T-helper 1 cell (primary cell): ENCODE measurements around the gene DNAH2.
"Not testable (repeated sequence)": the region's sequence is repeated elsewhere in the genome, so short reads cannot be mapped to it uniquely, and the experiment has no call there.

Experiments
- DNase-seq, 5 donors: peaks; one replicate each; pipeline ENCODE4 v3.0.0-alpha.2; 2012 to 2020

Gene DNAH2

DNA sequence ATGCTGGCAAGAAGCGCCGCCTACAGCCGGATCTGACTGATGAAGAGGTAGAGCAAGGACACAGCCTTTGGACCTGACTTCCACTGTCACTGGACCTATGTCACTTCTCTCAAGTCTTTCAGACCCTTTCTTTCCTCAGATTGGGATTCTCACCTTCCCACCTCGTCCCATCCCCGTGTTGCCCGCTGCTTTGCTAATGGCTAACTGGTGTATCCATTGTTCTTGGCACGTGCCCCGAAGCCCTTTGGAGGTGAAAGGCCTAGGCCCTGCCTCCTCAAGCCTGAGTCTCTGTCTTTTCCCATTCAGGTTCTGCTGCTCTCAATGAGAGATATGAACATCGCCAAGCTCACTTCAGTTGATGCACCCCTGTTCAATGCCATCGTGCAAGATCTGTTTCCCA is 63.2 kb downstream of the DNAH2 start:
- no peak for DNase-seq

DNA sequence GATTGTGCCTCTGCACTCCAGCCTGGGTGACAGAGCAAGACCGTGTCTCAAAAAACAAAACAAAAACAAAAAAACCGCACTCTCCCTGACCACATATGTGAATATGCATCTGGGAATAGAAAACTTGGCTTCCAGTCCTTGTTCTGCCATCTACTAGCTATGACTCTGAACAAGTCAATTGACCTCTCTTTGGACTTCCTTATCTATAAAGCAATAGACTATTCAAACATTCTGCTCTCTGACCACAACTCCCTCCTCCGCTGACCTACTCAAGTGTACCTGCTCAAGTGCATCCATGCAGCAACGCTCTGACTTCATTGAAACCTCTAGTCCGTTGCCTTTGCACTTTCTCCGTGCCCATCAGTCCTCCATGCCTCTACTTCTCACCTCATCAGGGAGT is 63.9 kb downstream of the DNAH2 start:
- DNase-seq, result no peak

DNA sequence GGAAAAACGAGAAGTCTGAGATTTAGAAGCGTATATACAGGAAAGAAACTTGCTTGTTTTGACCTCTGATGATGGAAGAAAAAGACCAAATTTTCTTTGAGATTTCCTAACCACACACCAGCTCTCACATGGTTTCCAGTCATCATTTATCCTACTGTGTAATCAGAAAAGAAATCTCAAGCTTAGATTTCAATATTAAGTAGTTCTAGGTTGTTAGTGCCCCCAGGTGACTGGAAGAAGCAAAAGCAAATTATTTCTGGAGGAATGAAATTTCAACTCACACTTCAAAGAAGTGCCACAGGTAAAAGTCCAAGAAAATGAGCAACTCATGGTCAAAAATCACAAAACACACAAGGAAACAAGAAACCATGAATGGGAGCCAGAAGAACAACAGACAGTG is 64.7 kb downstream of the DNAH2 start:
- DNase-seq, result no peak

DNA sequence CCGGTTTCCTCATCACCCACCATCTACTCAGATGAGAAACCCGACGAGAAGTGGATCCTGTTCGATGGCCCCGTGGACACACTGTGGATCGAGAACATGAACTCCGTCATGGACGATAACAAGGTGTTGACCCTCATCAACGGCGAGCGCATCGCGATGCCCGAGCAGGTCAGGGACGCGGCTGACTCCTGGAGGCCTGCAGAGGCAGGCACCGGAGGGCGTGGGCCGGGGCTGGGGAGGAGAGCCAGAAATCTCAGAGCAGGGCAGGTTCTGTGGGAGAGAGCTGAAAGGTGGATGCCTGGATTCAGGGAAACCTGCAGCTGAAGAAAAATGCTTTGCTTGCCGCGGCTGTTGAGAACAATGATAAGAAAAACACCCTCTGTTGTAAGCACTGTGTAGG is 69.3 kb downstream of the DNAH2 start:
- no peak for DNase-seq

DNA sequence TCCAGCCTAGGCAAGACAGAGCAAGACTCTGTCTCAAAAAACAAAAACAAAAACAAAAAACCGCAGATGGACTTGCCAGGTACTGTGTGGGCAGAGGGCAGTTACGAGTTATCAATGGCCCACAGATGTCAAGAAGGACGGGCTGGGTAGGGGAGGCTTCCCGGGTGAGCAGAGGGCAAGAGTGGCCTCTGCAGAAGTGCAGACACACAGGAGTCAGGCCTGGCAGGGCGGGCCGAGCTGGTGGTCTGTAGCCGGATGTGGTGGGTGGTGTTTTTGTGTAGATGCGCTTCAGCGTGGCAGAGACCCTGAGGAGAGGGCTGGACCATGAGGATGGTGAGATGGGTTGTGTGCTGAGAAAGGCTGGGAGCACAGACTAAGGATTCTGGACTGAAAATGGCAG is 71.6 kb downstream of the DNAH2 start:
- DNase-seq, result no peak

DNA sequence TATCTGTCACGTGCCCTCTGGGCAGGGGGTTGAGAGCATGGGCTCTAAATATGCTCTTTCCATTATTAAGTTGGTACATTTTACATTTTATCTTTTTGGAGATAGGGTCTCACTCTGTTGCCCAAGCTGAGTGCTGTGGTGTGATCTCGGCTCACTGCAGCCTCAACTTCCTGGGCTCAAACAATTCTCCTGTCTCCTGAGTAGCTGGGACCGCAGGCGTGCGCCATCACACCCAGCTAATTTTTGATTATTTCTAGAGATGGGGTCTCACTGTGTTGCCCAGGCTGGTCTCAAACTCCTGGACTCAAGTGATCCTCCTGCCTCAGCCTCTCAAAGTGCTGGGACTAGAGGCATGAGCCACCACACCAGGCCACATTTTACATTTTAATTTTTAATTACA is 72.6 kb downstream of the DNAH2 start:
- no peak for DNase-seq

DNA sequence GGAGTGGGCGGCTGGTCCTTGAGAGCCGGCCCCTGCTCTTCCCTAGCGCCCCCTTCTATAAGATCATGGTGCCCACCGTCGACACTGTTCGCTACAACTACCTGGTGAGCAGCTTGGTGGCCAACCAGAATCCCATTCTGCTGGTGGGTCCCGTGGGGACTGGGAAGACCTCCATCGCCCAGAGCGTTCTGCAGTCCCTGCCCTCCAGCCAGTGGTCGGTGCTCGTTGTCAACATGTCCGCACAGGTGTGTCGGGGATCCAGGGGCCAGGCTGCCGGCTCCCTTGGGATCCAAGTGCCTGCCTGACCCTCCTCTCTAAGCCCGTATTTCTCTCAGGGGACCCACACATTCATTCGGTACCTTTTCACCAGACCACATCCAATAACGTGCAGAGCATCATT is 75.1 kb downstream of the DNAH2 start:
- no peak for DNase-seq

DNA sequence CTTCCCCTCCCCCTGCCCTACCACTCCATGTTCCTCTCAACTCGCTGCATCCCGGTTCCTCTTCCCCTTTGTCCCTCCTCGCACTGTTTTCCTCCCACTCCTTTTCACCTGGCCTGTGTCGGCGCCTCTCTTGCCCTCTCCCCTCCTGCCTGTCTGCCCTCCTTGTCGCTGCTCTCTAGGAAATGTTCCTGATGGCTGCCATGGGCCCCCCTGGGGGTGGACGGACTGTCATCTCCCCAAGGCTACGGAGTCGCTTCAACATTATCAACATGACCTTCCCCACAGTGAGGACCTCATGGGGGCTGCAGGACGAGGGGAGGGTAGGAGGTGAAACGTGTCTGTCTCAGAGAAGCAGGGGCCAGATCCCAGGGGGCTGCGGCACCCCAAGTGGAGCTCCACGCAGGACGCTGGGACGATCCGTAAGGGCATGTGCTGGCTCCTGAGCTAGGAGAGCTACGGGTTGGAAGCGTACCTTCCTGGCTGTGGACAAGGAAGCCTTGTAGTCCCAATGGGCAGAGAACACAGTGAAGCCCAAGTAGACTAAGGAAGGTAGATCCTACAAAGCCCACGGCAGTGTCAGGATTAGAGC is 76.6 kb downstream of the DNAH2 start:
- no peak for DNase-seq

DNA sequence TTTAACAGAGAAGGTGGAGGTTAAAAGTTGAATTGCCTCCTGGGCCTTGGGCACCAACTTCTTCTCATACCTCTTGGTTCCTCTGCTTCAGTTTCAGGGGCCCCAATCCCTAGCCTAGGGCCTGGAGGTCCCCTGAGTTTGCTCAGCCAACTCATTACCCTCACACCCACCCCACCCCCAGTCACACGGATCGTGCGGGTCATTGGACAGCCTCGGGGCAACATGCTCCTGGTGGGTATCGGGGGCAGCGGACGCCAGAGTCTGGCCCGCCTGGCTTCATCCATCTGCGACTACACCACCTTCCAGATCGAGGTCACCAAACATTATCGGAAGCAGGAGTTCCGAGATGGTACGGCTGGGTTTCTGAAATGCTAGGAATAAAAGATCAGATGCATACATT is 80.4 kb downstream of the DNAH2 start:
- no peak for DNase-seq

DNA sequence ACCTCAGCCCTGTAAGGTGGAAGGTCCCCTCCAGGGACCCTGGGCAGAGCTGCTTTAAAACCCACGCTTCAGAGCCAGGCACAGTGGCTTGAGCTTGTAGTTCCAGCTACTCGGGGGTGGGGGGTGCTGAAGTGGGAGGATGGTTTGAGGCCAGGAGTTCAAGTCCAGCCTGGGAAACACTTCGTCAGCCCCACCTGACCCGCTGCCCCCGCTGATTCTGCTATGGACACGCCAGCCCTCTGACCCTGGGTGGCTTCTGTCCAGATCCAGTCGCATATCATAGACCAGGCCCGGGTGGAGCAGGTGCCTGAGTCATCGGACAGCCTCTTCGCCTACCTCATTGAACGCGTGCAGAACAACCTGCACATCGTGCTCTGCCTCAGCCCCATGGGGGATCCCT is 81.3 kb downstream of the DNAH2 start:
- no peak for DNase-seq

DNA sequence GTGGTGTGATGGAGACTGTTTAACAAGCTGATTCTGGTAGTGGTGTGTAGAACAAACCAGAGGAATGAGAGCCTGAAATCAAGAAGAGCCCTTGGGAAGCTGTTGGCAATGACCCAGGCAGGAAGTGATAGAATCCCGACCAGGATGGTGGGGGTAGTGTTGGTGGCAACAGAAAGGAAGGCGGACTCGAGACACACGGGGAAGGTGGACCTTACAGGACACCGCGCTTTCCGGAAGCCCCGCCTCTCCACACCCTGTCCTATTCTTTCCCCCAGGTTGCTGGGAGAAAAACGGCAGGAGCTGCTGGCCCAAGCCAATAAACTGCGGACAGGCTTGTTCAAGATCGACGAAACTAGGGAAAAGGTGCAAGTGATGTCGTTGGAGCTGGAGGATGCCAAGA is 86.4 kb downstream of the DNAH2 start:
- DNase-seq, result no peak

DNA sequence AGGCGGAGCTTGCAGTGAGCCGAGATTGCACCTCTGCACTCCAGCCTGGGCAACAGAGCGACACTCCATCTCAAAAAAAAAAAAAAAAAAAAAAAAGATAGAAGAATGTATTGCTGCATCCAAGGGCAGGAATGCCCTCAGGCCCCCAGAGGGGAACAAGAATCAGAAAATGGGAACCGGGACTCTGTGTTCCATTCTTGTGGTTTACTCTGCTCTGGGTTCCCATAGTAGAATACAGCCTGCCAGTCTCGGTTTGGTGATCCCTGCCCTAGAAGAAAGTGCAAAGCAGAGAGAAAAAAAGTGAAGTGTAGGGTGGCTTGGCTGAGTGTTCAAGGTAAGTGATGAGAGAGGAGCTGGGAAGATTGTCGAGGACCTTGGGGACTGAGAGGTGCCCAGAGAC is 89.0 kb downstream of the DNAH2 start:
- DNase-seq, result no peak

DNA sequence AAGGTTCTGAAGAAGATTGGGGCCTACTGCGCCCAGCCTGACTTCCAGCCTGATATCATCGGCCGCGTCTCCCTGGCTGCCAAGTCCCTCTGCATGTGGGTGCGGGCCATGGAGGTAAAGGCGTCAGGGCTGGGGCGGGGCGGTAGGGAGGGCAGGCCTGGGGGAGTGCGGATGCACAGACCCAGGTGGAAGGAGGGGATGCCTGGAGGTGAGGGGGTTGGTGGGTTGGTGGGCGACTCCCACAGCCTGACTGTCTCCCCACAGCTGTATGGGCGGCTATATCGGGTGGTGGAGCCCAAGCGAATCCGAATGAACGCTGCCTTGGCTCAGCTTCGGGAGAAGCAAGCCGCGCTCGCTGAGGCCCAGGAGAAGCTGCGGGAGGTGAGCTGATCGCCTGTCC is 89.7 kb downstream of the DNAH2 start:
- DNase-seq, result no peak

DNA sequence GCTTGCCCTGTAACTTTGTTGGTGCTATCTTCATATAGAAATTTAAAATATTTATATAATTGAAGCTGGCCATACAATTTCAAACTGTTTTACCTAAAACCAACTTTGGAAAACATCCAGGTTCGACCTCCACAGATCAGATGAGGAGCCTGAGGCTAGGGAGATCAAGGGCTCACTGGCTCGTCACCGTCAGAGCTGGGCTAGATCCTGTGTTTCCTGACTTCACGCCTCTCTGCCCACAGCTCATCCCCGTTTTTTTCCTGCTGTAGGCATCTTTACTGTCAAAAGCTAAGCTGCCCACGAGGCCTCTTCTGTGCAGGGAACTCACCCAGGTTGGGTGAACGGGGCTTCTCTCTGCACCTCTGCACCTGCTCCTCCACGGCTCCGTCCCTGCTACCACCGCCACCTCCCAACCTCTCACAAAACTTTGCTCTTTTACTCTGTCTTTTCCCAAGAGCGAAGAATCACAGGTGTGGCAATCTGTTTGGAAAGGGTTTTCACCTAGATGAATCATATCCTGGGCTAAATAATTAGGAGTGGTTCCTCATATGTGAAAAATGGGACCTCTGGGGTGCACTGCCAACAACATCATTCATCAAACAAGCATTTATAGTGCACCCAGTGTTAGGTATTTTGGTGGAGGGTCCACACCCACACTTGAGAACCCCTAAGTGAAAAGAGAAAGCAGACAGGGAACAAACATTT is 91.7 kb downstream of the DNAH2 start:
- no peak for DNase-seq

DNA sequence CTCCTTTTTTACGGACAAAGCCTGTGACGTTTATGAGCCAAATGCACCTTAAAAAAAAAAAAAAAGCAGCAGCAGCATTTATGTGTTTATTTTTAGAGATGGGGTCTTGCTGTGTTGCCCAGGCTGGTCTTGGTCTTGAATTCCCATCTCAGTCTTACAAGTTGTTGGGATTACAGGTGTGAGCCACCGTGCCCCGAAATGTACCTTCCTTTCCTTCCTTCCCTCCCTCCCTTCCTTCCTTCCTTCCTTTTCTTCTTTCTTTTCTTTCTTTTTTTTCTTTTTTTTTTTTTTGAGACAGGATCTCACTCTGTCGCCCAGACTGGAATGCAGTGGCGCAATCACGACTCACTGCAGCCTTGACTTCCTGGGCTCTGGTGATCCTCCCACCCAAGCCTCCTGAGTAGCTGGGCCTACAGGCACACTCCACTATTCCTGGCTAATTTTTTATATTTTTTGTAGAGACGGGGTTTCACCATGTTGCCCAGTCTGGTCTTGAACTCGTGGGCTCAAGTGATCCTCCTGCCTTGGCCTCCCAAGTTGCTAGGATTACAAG is 92.3 kb downstream of the DNAH2 start:
- DNase-seq, result not testable (repeated sequence)

DNA sequence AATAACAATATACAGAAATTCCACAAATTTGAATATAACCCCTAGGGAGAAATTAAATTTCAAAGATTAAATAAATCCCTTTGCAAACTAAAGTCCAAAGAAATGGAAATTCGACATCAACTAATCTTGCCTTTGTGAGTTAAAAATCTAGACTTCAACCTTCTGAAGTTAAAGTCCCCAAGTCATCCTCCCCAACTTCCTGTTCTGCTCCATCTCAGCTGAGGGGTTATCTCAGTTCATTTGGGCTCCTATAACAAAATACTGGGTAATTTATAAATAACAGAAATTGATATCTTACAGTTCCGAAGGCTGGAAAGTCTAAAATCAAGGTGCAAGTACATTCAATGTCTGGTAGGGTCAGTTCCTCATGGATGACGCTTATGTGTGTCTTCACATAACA is 93.7 kb downstream of the DNAH2 start:
- DNase-seq, result no peak

DNA sequence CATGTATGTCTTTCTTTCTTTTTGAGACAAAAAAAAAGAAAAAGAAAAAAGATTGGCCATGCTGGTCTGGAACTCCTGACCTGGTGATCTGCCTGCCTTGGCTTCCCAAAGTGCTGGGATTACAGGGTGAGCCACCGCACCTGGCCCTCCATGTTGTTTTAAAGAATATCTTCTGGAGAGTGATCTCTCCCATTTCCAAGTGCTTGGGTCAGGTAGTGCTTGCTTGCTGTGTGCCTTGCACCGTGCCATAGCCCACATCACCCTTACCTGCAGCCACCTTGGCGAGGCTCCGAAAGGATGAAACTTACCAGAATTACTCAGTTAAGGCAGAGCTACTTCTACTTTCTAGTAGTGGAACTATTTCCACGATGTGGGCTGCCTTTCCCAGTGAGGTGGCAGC is 97.4 kb downstream of the DNAH2 start:
- DNase-seq, result no peak

DNA sequence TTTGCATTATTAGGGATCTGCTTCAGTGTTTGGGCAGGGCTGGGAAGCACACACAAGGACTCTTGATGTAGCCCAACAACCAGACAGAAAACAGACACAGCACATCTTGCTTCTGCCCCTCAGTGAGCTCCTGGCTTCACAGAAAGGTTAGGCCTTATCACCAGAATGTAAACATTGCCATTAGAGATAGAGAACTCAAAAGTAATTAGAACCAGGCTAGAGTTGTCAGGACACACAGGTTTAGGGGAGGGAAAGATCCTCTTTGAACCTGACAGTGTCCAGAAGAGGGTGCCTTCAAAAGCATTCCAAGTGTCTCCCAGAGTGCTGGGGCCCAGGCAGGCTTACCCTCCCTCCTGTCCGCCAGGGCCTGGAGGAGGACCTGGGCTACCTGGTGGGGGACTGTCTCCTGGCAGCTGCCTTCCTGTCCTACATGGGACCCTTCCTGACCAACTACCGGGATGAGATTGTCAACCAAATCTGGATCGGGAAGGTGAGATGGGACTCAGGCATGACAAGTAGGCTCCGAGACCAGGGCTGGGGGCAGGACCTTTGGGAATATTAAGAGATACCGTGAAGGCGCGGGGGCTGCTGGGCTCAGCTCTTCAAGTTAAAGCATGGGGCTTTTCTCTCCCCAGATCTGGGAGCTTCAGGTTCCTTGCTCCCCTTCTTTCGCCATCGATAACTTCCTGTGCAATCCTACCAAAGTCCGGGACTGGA is 99.5 kb downstream of the DNAH2 start:
- DNase-seq, result no peak

DNA sequence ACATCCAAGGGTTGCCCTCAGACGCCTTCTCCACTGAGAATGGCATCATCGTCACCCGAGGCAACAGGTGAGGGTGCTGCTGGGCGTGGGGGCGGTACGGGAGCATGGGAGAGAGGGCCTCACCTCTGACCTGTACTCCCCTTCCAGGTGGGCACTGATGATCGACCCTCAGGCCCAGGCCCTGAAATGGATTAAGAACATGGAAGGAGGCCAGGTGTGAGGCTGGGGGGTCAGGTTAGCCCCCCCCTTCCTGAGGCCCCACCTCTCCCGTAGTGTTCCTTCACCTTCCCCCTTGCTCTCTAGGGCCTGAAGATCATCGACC is 100.1 kb downstream of the DNAH2 start:
- no peak for DNase-seq

DNA sequence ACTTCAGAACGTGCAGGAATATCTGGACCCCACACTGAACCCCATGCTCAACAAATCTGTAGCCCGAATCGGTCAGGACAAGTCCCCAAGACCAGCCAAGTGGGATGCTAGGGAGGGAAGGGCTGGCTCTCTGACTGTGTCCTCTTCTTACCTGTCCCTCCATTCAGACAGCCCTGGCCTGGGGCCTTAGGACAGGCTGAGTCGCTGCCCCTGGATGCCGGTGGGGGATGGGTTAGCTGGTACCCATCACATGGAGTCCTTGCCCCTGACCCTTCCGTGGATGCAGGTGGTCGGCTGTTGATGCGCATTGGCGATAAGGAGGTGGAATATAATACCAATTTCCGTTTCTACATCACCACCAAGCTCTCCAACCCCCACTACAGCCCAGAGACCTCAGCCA is 100.5 kb downstream of the DNAH2 start:
- no peak for DNase-seq

DNA sequence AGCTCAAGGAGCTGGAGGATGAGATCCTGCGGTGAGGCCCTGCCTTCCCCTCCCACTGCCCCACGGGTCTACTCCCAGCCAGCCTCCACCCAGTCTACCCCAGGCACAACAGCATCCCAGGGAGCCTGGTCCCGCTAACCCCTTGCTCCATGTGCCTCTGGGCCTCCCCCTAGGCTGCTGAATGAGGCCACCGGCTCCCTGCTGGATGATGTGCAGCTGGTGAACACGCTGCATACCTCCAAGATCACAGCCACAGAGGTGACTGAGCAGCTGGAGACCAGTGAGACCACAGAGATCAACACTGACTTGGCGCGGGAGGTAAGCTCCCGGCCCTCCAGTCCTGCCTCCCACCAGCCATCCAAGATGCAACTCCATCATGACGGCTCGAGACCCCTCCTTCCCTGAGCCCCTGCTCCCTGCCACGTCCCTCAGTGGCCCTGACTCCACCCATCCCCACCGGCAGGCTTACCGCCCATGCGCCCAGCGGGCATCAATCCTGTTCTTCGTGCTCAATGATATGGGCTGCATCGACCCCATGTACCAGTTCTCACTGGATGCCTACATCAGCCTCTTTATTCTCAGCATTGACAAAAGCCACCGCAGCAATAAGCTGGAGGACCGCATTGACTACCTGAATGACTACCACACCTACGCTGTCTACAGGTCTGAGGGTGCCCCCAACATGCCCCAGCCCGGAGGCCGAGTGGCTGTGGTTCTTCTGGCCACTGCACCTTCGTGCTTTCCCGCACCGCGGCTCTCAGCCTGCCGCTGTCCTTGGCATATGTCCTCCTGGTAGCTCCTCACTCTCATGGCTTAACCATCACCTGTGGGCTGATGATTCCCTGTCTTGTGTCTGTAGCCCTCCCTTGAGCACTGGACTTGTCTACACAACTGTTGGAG is 101.5 kb downstream of the DNAH2 start:
- DNase-seq, result no peak

DNA sequence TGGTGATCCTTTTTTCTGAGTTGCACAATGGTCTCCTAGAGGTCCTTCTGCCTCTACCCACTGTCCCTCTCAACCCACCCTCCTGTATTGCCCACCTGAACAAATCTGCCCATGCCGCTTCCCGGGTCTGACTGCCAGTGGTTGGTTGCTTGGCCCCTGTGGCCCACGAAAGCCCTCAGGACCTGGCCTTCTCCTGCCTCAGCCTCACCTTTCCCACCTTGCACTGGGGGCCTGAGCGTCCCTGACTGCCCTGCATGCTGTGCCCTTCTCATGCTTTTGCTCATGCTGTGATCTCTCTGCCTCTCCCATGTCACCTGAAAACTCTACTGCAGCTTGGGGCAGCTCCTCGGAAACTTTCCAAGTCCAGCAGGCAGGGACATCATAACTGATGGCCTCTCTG is 102.7 kb downstream of the DNAH2 start:
- DNase-seq, result no peak

DNA sequence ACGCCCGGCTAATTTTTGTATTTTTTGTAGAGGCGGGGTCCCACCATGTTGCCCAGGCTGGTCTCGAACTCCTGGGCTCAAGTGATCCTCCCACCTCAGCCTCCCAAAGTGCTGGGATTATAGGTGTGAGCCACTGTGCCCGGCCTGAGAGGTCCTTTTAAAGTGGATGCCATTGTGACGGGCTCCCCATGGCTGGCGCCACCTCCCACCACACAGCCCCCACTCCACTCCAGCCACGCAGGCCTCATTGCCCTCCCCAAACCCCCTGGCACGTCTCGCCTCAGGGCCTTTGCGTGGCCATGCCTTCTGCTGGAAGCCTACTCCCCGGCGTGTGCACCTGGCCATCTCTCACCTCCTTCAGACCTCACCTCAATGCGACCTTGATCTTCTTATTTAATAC is 104.6 kb downstream of the DNAH2 start:
- DNase-seq, result no peak
